Medulla oblongata (tissue), 1 donor: ENCODE data around the gene ANXA2.

Experiments used
- DNase-seq: peaks from one replicate; pipeline ENCODE4 v3.0.0-alpha.2; 2015; ENCODE audit errors: extremely low spot score

ANXA2 gene

GRCh38 chr15:60370869-60371136, 27.0 kb downstream of the ANXA2 start:
- no peak for DNase-seq

- DNase-seq, result no peak
Measured at GRCh38 chr15:60370105-60370868, 27.5 kb downstream of the ANXA2 start.

GRCh38 chr15:60369696-60370095, 28.1 kb downstream of the ANXA2 start:
- DNase-seq, result no peak

GRCh38 chr15:60364612-60364924, 33.2 kb downstream of the ANXA2 start:
- no peak for DNase-seq

- no peak for DNase-seq
Measured at GRCh38 chr15:60363903-60364611, 33.7 kb downstream of the ANXA2 start.

- DNase-seq, result no peak
Measured at GRCh38 chr15:60363087-60363549, 34.7 kb downstream of the ANXA2 start.

- no peak for DNase-seq
Measured at GRCh38 chr15:60362321-60363086, 35.3 kb downstream of the ANXA2 start.

GRCh38 chr15:60359738-60360137, 38.0 kb downstream of the ANXA2 start:
- peak; percentile 83 for DNase-seq

GRCh38 chr15:60358935-60359682, 38.7 kb downstream of the ANXA2 start:
- DNase-seq, result no peak

- no peak for DNase-seq
Measured at GRCh38 chr15:60356832-60357231, 41.0 kb downstream of the ANXA2 start.

GRCh38 chr15:60355148-60355857, 42.5 kb downstream of the ANXA2 start:
- no peak for DNase-seq

- no peak for DNase-seq
Measured at GRCh38 chr15:60353245-60353920, 44.4 kb downstream of the ANXA2 start.

- DNase-seq, result no peak
Measured at GRCh38 chr15:60352525-60352924, 45.3 kb downstream of the ANXA2 start.

GRCh38 chr15:60351066-60351465, 46.7 kb downstream of the ANXA2 start:
- DNase-seq, result no peak

- DNase-seq, result no peak
Measured at GRCh38 chr15:60350108-60350507, 47.7 kb downstream of the ANXA2 start.

- no peak for DNase-seq
Measured at GRCh38 chr15:60349589-60349988, 48.2 kb downstream of the ANXA2 start.

GRCh38 chr15:60347480-60348049, 50.2 kb downstream of the ANXA2 start:
- no peak for DNase-seq

- no peak for DNase-seq
Measured at GRCh38 chr15:60346653-60347052, 51.1 kb downstream of the ANXA2 start.

- no peak for DNase-seq
Measured at GRCh38 chr15:60346077-60346476, 51.7 kb downstream of the ANXA2 start.

- no peak for DNase-seq
Measured at GRCh38 chr15:60345598-60345997, 52.2 kb downstream of the ANXA2 start.

- no peak for DNase-seq
Measured at GRCh38 chr15:60344987-60345386, 52.8 kb downstream of the ANXA2 start.
